ENCODE results near the gene PDCD1LG2.

Gene PDCD1LG2

GRCh38 chr9:5611321-5612184 is 101.2 kb downstream of the PDCD1LG2 start:
- DNase-seq (ENCODE audit: low spot score), result no peak

- peak; percentile 48 for DNase-seq (ENCODE audit: low spot score)
Measured at GRCh38 chr9:5612185-5612530, 101.8 kb downstream of the PDCD1LG2 start.

GRCh38 chr9:5614192-5614591 is 103.9 kb downstream of the PDCD1LG2 start:
- no peak for DNase-seq (ENCODE audit: low spot score)

GRCh38 chr9:5614985-5615384 is 104.7 kb downstream of the PDCD1LG2 start:
- no peak for DNase-seq (ENCODE audit: low spot score)

GRCh38 chr9:5617749-5618148 is 107.4 kb downstream of the PDCD1LG2 start:
- no peak for DNase-seq (ENCODE audit: low spot score)

GRCh38 chr9:5620494-5620893 is 110.2 kb downstream of the PDCD1LG2 start:
- no peak for DNase-seq (ENCODE audit: low spot score)
